Fibroblast of villous mesenchyme (primary cell): ENCODE measurements around the gene SLC9A5. TPM values are rescaled to one million over a fixed set of nuclear protein-coding genes. Genes with fewer than 3 reads are reported as not detected.

Experiments
- DNase-seq: peaks from one replicate; pipeline ENCODE4 v3.0.0-alpha.2; 2010; ENCODE audit warnings: low read depth
- H3K4me3 ChIP-seq: 2 replicates; pipeline ENCODE4 v1.5.1; 2011; ENCODE audit warnings: low read depth, mild to moderate bottlenecking, low read length
- total RNA-seq: library from RNA; depleted of rRNA; stranded (reverse); fragments of >200 nt; gene quantifications from 2 replicates; pipeline ENCODE4 v1.2.3, GENCODE V29; 2012
- TF ChIP-seq, protein P1 (sequence below): IDR thresholded peaks from 2 replicates; pipeline ENCODE4 v1.5.1; 2012; ENCODE audit warnings: low read depth, mild to moderate bottlenecking, low read length; ENCODE audit not compliant: insufficient read depth

The SLC9A5 gene, protein sequence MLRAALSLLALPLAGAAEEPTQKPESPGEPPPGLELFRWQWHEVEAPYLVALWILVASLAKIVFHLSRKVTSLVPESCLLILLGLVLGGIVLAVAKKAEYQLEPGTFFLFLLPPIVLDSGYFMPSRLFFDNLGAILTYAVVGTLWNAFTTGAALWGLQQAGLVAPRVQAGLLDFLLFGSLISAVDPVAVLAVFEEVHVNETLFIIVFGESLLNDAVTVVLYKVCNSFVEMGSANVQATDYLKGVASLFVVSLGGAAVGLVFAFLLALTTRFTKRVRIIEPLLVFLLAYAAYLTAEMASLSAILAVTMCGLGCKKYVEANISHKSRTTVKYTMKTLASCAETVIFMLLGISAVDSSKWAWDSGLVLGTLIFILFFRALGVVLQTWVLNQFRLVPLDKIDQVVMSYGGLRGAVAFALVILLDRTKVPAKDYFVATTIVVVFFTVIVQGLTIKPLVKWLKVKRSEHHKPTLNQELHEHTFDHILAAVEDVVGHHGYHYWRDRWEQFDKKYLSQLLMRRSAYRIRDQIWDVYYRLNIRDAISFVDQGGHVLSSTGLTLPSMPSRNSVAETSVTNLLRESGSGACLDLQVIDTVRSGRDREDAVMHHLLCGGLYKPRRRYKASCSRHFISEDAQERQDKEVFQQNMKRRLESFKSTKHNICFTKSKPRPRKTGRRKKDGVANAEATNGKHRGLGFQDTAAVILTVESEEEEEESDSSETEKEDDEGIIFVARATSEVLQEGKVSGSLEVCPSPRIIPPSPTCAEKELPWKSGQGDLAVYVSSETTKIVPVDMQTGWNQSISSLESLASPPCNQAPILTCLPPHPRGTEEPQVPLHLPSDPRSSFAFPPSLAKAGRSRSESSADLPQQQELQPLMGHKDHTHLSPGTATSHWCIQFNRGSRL
- 1.9 and 2.2 TPM in 2 replicates for total RNA-seq

DNA sequence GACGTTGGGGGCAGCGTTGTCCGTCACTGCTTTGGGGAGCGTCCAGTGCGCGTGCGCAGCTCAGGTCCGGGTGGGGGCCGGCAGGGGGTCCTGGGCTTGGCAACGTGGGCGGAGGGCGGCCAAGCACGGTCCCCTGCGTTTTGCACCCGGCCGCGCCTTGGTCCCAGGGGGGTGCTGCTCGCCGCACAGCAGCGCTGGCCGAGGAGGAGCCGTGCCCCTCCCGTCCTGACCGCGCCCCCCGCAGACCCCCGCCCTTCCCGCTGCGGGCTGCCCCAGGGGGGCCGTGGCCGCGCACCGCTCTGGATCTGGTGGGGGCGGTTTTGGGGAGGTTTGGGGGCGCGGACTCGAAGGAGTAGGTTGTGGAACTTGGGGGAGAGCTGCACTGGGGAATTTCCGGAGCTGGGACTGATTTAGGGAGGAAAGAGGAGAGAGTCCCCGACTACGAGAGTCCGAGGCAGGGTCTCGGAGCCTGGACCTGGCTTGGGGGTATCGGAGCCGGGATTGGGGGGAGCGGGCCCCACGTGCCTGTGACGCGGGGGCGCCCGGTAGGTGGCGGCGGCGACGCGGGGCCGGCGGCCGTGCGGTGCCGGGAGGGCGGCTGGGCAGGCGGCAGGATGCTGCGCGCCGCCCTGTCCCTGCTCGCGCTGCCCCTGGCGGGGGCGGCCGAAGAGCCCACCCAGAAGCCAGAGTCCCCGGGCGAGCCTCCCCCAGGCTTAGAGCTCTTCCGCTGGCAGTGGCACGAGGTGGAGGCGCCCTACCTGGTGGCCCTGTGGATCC, at the start of gene SLC9A5:
Gene SLC9A5 (plus strand): TSS at position 579 of the 777 bp plus-strand sequence. CDS start 36 bp downstream, at position 615.
- H3K4me3 ChIP-seq = peak within 1 kb of the TSS; percentile 65
- TF ChIP-seq, protein P1, sequence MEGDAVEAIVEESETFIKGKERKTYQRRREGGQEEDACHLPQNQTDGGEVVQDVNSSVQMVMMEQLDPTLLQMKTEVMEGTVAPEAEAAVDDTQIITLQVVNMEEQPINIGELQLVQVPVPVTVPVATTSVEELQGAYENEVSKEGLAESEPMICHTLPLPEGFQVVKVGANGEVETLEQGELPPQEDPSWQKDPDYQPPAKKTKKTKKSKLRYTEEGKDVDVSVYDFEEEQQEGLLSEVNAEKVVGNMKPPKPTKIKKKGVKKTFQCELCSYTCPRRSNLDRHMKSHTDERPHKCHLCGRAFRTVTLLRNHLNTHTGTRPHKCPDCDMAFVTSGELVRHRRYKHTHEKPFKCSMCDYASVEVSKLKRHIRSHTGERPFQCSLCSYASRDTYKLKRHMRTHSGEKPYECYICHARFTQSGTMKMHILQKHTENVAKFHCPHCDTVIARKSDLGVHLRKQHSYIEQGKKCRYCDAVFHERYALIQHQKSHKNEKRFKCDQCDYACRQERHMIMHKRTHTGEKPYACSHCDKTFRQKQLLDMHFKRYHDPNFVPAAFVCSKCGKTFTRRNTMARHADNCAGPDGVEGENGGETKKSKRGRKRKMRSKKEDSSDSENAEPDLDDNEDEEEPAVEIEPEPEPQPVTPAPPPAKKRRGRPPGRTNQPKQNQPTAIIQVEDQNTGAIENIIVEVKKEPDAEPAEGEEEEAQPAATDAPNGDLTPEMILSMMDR = peak; percentile 7
- DNase-seq = no peak

DNA sequence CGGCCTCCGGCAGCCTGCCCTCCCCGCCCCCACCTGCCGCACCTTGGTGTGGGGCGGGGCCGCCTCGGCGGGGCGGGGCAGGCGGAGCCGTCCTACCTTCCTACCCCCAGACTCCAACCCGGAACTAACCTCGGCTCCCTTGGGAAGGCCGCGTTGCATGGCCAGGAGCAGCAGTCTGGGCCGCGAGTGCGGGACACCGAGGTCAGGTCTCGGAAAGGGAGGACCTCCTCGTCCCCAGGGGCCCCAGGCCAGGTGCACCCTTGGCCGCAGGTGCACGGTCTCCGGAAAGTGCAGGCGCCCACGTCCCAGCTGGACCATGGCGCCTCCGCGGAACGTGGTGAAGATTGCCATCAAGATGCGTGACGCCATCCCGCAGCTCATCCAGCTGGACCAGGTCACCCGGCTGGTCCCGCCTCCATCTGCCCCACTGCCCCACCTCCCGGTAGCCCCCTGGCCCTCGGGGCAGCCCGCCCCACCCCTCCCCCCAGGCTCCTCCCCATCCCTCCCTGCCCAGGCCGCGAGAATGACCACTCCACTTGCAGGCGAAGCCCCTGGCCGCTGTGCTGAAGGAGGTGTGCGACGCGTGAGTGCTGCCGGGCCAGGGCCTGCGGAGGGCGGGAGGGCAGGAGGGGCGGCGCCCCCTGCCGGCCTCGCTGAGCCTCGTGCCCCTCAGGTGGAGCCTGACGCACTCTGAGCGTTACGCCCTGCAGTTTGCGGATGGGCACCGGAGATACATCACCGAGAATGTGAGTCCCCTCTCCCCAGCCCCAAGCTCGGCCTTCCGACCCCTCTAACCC, 49.6 kb upstream of the SLC9A5 start, which contains the start of gene ELMO3:
Gene ELMO3 (plus strand): TSS at position 121 of the 797 bp plus-strand sequence. CDS start 196 bp downstream, at position 317.
- H3K4me3 ChIP-seq = no peak within 1 kb of the TSS
- DNase-seq = no peak
- TF ChIP-seq, protein P1 = peak; percentile 32

DNA sequence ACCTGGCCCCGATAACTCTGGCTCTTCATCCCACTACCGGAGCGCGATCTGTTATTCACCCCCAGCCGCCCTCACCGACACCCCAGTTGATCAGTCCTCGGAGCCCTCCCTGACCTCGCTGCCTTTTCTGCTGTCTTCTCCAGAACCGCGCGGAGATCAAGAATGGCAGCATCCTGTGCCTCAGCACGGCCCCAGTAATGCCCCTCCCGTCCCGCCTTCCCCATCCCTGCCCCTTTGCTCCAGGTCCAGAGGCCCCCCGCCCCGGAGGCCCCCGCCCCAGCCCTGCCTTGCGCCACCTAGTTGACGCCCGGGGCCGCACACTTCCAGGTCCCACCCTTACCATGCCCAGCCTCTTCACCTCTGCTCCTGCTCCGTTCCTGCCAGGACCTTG, 49.0 kb upstream of the SLC9A5 start:
- no peak overlapping the region for H3K4me3 ChIP-seq
- no peak for DNase-seq
- TF ChIP-seq, protein P1 = no peak

DNA sequence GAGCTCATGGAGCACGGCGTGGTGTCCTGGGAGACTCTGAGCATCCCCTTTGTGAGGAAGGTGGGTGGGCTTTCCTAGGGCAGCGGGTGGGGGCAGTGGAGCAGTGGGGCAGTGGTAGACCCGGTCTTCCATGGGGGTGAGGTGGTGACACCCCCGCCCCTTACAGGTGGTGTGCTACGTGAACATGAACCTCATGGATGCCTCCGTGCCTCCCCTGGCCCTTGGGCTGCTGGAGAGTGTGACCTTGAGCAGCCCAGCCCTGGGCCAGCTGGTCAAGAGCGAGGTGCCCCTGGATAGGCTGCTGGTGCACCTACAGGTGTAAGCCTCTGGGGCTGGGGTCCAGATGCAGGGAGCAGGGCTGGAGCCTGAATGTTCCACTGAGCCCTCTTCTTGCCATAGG, 48.3 kb upstream of the SLC9A5 start:
- DNase-seq = no peak
- H3K4me3 ChIP-seq = no peak overlapping the region
- TF ChIP-seq, protein P1 = no peak

DNA sequence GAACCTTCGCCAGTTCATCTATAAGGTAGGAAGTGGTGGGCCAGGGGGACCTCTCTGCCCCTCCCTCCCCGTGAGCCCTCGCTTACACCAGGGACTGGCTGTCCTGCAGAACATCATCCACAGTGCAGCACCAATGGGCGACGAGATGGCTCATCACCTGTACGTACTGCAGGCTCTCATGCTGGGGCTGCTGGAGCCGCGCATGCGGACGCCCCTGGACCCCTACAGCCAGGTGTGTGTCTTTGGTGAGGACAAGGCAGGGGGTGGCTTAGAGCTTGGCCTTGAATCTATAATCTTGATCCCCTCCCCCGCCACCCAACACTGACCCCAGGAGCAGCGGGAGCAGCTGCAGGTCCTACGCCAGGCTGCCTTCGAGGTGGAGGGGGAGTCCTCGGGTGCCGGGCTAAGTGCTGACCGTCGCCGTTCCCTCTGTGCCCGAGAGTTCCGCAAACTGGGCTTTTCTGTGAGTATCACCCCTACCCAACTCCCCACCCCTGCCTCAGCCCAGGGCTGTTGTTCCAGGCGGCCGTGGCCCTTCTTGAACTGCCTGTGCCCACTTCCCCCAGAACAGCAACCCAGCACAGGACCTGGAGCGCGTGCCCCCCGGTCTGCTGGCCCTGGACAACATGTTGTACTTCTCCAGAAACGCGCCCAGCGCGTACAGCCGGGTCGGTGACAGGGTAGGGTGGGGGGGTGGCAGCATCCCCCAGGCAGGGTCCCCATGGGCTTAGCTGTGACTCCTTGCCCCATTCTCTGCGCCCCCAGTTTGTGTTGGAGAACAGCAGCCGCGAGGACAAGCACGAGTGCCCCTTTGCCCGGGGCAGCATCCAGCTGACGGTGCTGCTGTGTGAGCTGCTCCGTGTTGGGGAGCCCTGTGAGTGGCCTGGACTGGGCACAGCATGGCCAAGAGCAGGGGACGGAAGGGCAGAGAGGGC, 47.1 kb upstream of the SLC9A5 start:
- no peak for DNase-seq
- TF ChIP-seq, protein P1 = no peak
- H3K4me3 ChIP-seq = no peak overlapping the region
